ENCODE measurements around the gene SVIP.
A peak's percentile ranks its signal among the peaks of the same experiment; 100 is the strongest.

Gene SVIP

GRCh38 chr11:22832315-22833015, 2.9 kb upstream of the SVIP start:
- no peak overlapping the region for H3K4me3 ChIP-seq (ENCODE audit: low read depth in 1 of 5, low read length in 5 of 5)
- no peaks in the 10 kb centered on the region for H3K27me3 ChIP-seq (ENCODE audit: control insufficient read depth in 5 of 5, insufficient read depth in 4 of 5, low read length in 5 of 5)
- H3K36me3 ChIP-seq (ENCODE audit: control insufficient read depth in 5 of 5, insufficient read depth in 5 of 5, low read length in 5 of 5): no peaks in the 10 kb centered on the region
- no peaks in the 10 kb centered on the region for H3K9me3 ChIP-seq (ENCODE audit: control insufficient read depth in 5 of 5, low read length in 5 of 5)
- H3K9ac ChIP-seq (ENCODE audit: low read length in 5 of 5): no peak overlapping the region
- H3K4me1 ChIP-seq (ENCODE audit: control insufficient read depth in 5 of 5, insufficient read depth in 5 of 5, low read length in 5 of 5): peaks cover 0 to 18% (median 11%) of the 10 kb centered on the region in 5 donors
- H3K27ac ChIP-seq (ENCODE audit: low read depth, low read length): no peak overlapping the region

GRCh38 chr11:22830082-22830414, 447 bp upstream of the SVIP start:
- H3K27me3 ChIP-seq (ENCODE audit: control insufficient read depth in 5 of 5, insufficient read depth in 4 of 5, low read length in 5 of 5): no peaks in the 10 kb centered on the region
- no peaks in the 10 kb centered on the region for H3K9me3 ChIP-seq (ENCODE audit: control insufficient read depth in 5 of 5, low read length in 5 of 5)
- H3K36me3 ChIP-seq (ENCODE audit: control insufficient read depth in 5 of 5, insufficient read depth in 5 of 5, low read length in 5 of 5): peaks cover 0 to 3% (median 2%) of the 10 kb centered on the region in 5 donors
- H3K9ac ChIP-seq (ENCODE audit: low read length in 5 of 5): no peak overlapping the region
- no peak overlapping the region for H3K27ac ChIP-seq (ENCODE audit: low read depth, low read length)
- H3K4me3 ChIP-seq (ENCODE audit: low read depth in 1 of 5, low read length in 5 of 5): peak overlapping the region; percentile 59 to 90 (median 70)
- H3K4me1 ChIP-seq (ENCODE audit: control insufficient read depth in 5 of 5, insufficient read depth in 5 of 5, low read length in 5 of 5): peaks cover 0 to 18% (median 11%) of the 10 kb centered on the region in 5 donors

- no peak overlapping the region for H3K9ac ChIP-seq (ENCODE audit: low read length in 5 of 5)
- H3K27me3 ChIP-seq (ENCODE audit: control insufficient read depth in 5 of 5, insufficient read depth in 4 of 5, low read length in 5 of 5): no peaks in the 10 kb centered on the region
- H3K4me3 ChIP-seq (ENCODE audit: low read depth in 1 of 5, low read length in 5 of 5): peak overlapping the region in 1 of 5 donors; percentile 80
- peaks cover 0 to 18% (median 11%) of the 10 kb centered on the region in 5 donors for H3K4me1 ChIP-seq (ENCODE audit: control insufficient read depth in 5 of 5, insufficient read depth in 5 of 5, low read length in 5 of 5)
- H3K27ac ChIP-seq (ENCODE audit: low read depth, low read length): no peak overlapping the region
- H3K9me3 ChIP-seq (ENCODE audit: control insufficient read depth in 5 of 5, low read length in 5 of 5): no peaks in the 10 kb centered on the region
- H3K36me3 ChIP-seq (ENCODE audit: control insufficient read depth in 5 of 5, insufficient read depth in 5 of 5, low read length in 5 of 5): peaks cover 0 to 7% (median 3%) of the 10 kb centered on the region in 5 donors
These were observed 1.2 kb downstream of the SVIP start for GRCh38 chr11:22828373-22828772.

DNA sequence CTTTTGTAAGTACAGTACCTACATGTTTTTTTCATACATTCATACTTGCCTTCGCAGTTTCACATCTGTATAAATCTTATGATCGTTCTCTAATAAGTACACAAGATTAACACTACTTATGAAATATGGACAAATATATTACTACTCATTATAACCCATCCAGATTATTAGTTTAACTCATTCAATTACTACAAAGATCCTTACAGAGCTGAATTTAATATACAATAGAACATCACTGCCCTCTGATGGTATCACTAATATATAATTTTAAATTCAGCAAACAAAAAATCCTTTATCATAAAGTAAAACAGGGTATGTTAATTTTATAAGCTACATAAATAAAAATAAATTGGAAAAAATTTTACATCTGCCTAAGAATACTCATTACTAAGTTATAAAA, 7.4 kb downstream of the SVIP start:
- H3K36me3 ChIP-seq (ENCODE audit: control insufficient read depth in 5 of 5, insufficient read depth in 5 of 5, low read length in 5 of 5): peaks cover 0 to 16% (median 6%) of the 10 kb centered on the region in 5 donors

GRCh38 chr11:22809893-22810292, 19.7 kb downstream of the SVIP start:
- Histone ChIP-seq H3K9ac (ENCODE audit: low read length in 5 of 5) (no peak overlapping the region), H3K4me1 (ENCODE audit: control insufficient read depth in 5 of 5, insufficient read depth in 5 of 5, low read length in 5 of 5) (peaks cover 0 to 17% (median 0%) of the 10 kb centered on the region in 5 donors), H3K36me3 (ENCODE audit: control insufficient read depth in 5 of 5, insufficient read depth in 5 of 5, low read length in 5 of 5) (no peaks in the 10 kb centered on the region), H3K4me3 (ENCODE audit: low read depth in 1 of 5, low read length in 5 of 5) (no peak overlapping the region), H3K27ac (ENCODE audit: low read depth, low read length) (no peak overlapping the region), H3K27me3 (ENCODE audit: control insufficient read depth in 5 of 5, insufficient read depth in 4 of 5, low read length in 5 of 5) (no peaks in the 10 kb centered on the region), H3K9me3 (ENCODE audit: control insufficient read depth in 5 of 5, low read length in 5 of 5) (no peaks in the 10 kb centered on the region)

More for the DNA sequence above, 7.4 kb downstream of the SVIP start:
- Histone ChIP-seq H3K27ac (ENCODE audit: low read depth, low read length) (no peak overlapping the region), H3K4me1 (ENCODE audit: control insufficient read depth in 5 of 5, insufficient read depth in 5 of 5, low read length in 5 of 5) (no peaks in the 10 kb centered on the region), H3K4me3 (ENCODE audit: low read depth in 1 of 5, low read length in 5 of 5) (no peak overlapping the region), H3K9ac (ENCODE audit: low read length in 5 of 5) (no peak overlapping the region), H3K9me3 (ENCODE audit: control insufficient read depth in 5 of 5, low read length in 5 of 5) (no peaks in the 10 kb centered on the region), H3K27me3 (ENCODE audit: control insufficient read depth in 5 of 5, insufficient read depth in 4 of 5, low read length in 5 of 5) (no peaks in the 10 kb centered on the region)

- peaks cover 0 to 4% (median 0%) of the 10 kb centered on the region in 5 donors for H3K27me3 ChIP-seq (ENCODE audit: control insufficient read depth in 5 of 5, insufficient read depth in 4 of 5, low read length in 5 of 5)
- peak overlapping the region; percentile 28 for H3K27ac ChIP-seq (ENCODE audit: low read depth, low read length)
- no peaks in the 10 kb centered on the region for H3K36me3 ChIP-seq (ENCODE audit: control insufficient read depth in 5 of 5, insufficient read depth in 5 of 5, low read length in 5 of 5)
- H3K9ac ChIP-seq (ENCODE audit: low read length in 5 of 5): no peak overlapping the region
- H3K9me3 ChIP-seq (ENCODE audit: control insufficient read depth in 5 of 5, low read length in 5 of 5): no peaks in the 10 kb centered on the region
- peaks cover 0 to 17% (median 0%) of the 10 kb centered on the region in 5 donors for H3K4me1 ChIP-seq (ENCODE audit: control insufficient read depth in 5 of 5, insufficient read depth in 5 of 5, low read length in 5 of 5)
- H3K4me3 ChIP-seq (ENCODE audit: low read depth in 1 of 5, low read length in 5 of 5): no peak overlapping the region
These were observed 20.9 kb downstream of the SVIP start for GRCh38 chr11:22808571-22809197.

DNA sequence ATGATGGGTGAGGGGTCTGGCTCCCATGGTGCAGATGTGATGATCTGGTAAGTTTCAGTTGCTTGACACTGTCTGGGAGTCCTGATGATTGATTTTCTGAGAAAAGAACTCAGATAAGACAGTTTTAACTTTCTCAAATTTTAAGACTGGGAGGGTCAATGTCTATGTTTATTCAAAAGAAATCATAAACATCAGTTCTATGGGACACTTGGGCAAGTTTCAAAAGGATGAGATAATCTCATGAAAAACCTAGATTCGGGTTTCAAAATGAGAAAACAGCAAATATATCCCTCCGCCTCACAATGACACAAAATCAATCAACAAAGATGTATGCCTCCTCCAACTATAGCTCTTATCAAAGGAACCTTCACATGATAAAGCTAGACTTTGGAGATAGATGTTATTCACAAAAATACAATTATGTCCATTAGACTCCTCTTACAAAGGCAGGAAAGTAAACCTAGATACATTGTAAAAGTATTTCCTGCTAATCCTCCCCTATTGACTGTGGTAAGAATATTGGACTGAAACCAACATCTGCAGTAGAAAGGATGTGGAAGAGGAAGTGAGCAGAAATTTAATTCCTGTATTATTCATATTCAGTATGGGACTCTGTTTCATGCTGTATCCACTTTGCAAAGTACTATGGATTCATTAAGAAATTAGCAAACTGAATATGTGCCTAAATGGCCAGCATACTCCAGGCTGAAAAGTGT, 21.6 kb downstream of the SVIP start:
- no peaks in the 10 kb centered on the region for H3K9me3 ChIP-seq (ENCODE audit: control insufficient read depth in 5 of 5, low read length in 5 of 5)
- peaks cover 0 to 17% (median 0%) of the 10 kb centered on the region in 5 donors for H3K4me1 ChIP-seq (ENCODE audit: control insufficient read depth in 5 of 5, insufficient read depth in 5 of 5, low read length in 5 of 5)
- H3K9ac ChIP-seq (ENCODE audit: low read length in 5 of 5): no peak overlapping the region
- peaks cover 0 to 4% (median 0%) of the 10 kb centered on the region in 5 donors for H3K27me3 ChIP-seq (ENCODE audit: control insufficient read depth in 5 of 5, insufficient read depth in 4 of 5, low read length in 5 of 5)
- H3K4me3 ChIP-seq (ENCODE audit: low read depth in 1 of 5, low read length in 5 of 5): no peak overlapping the region
- no peaks in the 10 kb centered on the region for H3K36me3 ChIP-seq (ENCODE audit: control insufficient read depth in 5 of 5, insufficient read depth in 5 of 5, low read length in 5 of 5)
- no peak overlapping the region for H3K27ac ChIP-seq (ENCODE audit: low read depth, low read length)

DNA sequence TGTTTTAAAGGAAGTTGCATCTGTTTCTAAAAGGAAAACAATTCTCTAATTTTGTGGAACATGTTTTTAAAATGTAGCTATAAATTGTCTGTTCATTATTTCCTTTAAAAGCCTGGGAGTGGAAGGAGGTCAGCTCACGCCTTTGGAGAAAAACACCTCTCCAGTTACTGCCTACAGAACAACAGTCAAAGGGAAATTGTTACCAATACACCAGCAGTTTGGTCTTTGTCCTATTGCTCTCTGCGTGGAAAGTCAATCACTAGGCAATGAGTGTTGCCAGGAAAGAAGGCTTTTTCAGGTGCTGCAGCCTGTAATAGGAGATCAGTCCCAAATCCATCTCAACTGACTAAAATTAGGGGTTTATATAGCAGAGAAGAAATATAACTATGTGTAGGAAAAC, 22.2 kb downstream of the SVIP start:
- Histone ChIP-seq H3K4me1 (ENCODE audit: control insufficient read depth in 5 of 5, insufficient read depth in 5 of 5, low read length in 5 of 5) (peaks cover 0 to 17% (median 0%) of the 10 kb centered on the region in 5 donors), H3K4me3 (ENCODE audit: low read depth in 1 of 5, low read length in 5 of 5) (no peak overlapping the region), H3K27ac (ENCODE audit: low read depth, low read length) (no peak overlapping the region), H3K9me3 (ENCODE audit: control insufficient read depth in 5 of 5, low read length in 5 of 5) (no peaks in the 10 kb centered on the region), H3K27me3 (ENCODE audit: control insufficient read depth in 5 of 5, insufficient read depth in 4 of 5, low read length in 5 of 5) (peaks cover 0 to 4% (median 0%) of the 10 kb centered on the region in 5 donors), H3K36me3 (ENCODE audit: control insufficient read depth in 5 of 5, insufficient read depth in 5 of 5, low read length in 5 of 5) (no peaks in the 10 kb centered on the region), H3K9ac (ENCODE audit: low read length in 5 of 5) (no peak overlapping the region)

- peaks cover 0 to 4% (median 0%) of the 10 kb centered on the region in 5 donors for H3K27me3 ChIP-seq (ENCODE audit: control insufficient read depth in 5 of 5, insufficient read depth in 4 of 5, low read length in 5 of 5)
- H3K4me3 ChIP-seq (ENCODE audit: low read depth in 1 of 5, low read length in 5 of 5): no peak overlapping the region
- H3K4me1 ChIP-seq (ENCODE audit: control insufficient read depth in 5 of 5, insufficient read depth in 5 of 5, low read length in 5 of 5): peaks cover 0 to 7% (median 0%) of the 10 kb centered on the region in 5 donors
- no peak overlapping the region for H3K27ac ChIP-seq (ENCODE audit: low read depth, low read length)
- H3K9me3 ChIP-seq (ENCODE audit: control insufficient read depth in 5 of 5, low read length in 5 of 5): no peaks in the 10 kb centered on the region
- H3K36me3 ChIP-seq (ENCODE audit: control insufficient read depth in 5 of 5, insufficient read depth in 5 of 5, low read length in 5 of 5): no peaks in the 10 kb centered on the region
- H3K9ac ChIP-seq (ENCODE audit: low read length in 5 of 5): no peak overlapping the region
These were observed 26.7 kb downstream of the SVIP start for GRCh38 chr11:22802861-22803260.

GRCh38 chr11:22800482-22800881, 29.1 kb downstream of the SVIP start:
- H3K4me3 ChIP-seq (ENCODE audit: low read depth in 1 of 5, low read length in 5 of 5): no peak overlapping the region
- no peak overlapping the region for H3K27ac ChIP-seq (ENCODE audit: low read depth, low read length)
- no peak overlapping the region for H3K9ac ChIP-seq (ENCODE audit: low read length in 5 of 5)
- no peaks in the 10 kb centered on the region for H3K9me3 ChIP-seq (ENCODE audit: control insufficient read depth in 5 of 5, low read length in 5 of 5)
- no peaks in the 10 kb centered on the region for H3K4me1 ChIP-seq (ENCODE audit: control insufficient read depth in 5 of 5, insufficient read depth in 5 of 5, low read length in 5 of 5)
- no peaks in the 10 kb centered on the region for H3K36me3 ChIP-seq (ENCODE audit: control insufficient read depth in 5 of 5, insufficient read depth in 5 of 5, low read length in 5 of 5)
- peaks cover 0 to 4% (median 0%) of the 10 kb centered on the region in 5 donors for H3K27me3 ChIP-seq (ENCODE audit: control insufficient read depth in 5 of 5, insufficient read depth in 4 of 5, low read length in 5 of 5)

Data from subcutaneous abdominal adipose tissue (tissue), 5 donors.